Mesendoderm (in vitro differentiated cells): ENCODE measurements around the gene TRAPPC10.
"Not testable (repeated sequence)": the region's sequence is repeated elsewhere in the genome, so short reads cannot be mapped to it uniquely, and the experiment has no call there.

Experiments
- DNase-seq: peaks from one replicate; pipeline ENCODE4 v3.0.0; 2013
- H2AK5ac ChIP-seq: 2 replicates; pipeline ENCODE4 v1.6.1; 2013; ENCODE audit warnings: low read length, inconsistent platforms
- H2BK120ac ChIP-seq: 2 replicates; pipeline ENCODE4 v1.6.1; 2013; ENCODE audit warnings: low read depth, mild to moderate bottlenecking, low read length, moderate library complexity, mixed read lengths
- H2BK15ac ChIP-seq: replicated peaks from 2 replicates; pipeline ENCODE4 v1.6.1; 2013; ENCODE audit warnings: low read depth, mild to moderate bottlenecking, moderate library complexity
- H2BK5ac ChIP-seq: 2 replicates; pipeline ENCODE4 v1.6.1; 2013; ENCODE audit warnings: low read length, inconsistent platforms
- H3K18ac ChIP-seq: 2 replicates; pipeline ENCODE4 v1.6.1; 2013; ENCODE audit warnings: mild to moderate bottlenecking, low read length, mixed read lengths
- H3K23ac ChIP-seq: one replicate; pipeline ENCODE4 v1.6.1; 2013; ENCODE audit warnings: low read length
- H3K27ac ChIP-seq: 2 replicates; pipeline ENCODE4 v1.5.1; 2013; ENCODE audit warnings: low read depth, mild to moderate bottlenecking, inconsistent platforms, low read length, moderate library complexity
- H3K27me3 ChIP-seq: 2 replicates; pipeline ENCODE4 v1.6.1; 2013; ENCODE audit warnings: low read length, control low read depth, mild to moderate bottlenecking, inconsistent platforms; ENCODE audit not compliant: insufficient read depth, poor library complexity
- H3K36me3 ChIP-seq: 2 replicates; pipeline ENCODE4 v1.6.1; 2013; ENCODE audit warnings: low read length, inconsistent platforms; ENCODE audit not compliant: control insufficient read depth, insufficient read depth
- H3K4ac ChIP-seq: one replicate; pipeline ENCODE4 v1.6.1; 2013; ENCODE audit warnings: low read depth, mild to moderate bottlenecking, low read length, moderate library complexity
- H3K4me1 ChIP-seq: 2 replicates; pipeline ENCODE4 v1.6.1; 2013; ENCODE audit warnings: low read depth, low read length, inconsistent platforms; ENCODE audit not compliant: control insufficient read depth
- H3K4me2 ChIP-seq: 2 replicates; pipeline ENCODE4 v1.6.1; 2013; ENCODE audit warnings: low read length
- H3K4me3 ChIP-seq: 2 replicates; pipeline ENCODE4 v1.5.1; 2013; ENCODE audit warnings: mild to moderate bottlenecking, low read length
- H3K56ac ChIP-seq: one replicate; pipeline ENCODE4 v1.6.1; 2013; ENCODE audit warnings: low read length
- H3K79me1 ChIP-seq: 2 replicates; pipeline ENCODE4 v1.6.1; 2013; ENCODE audit warnings: low read length, inconsistent platforms
- H3K79me2 ChIP-seq: 2 replicates; pipeline ENCODE4 v1.6.1; 2013; ENCODE audit warnings: mild to moderate bottlenecking, low read length; ENCODE audit not compliant: control insufficient read depth, insufficient read depth
- H3K9ac ChIP-seq: 2 replicates; pipeline ENCODE4 v1.6.1; 2013; ENCODE audit warnings: low read length, inconsistent platforms
- H4K5ac ChIP-seq: one replicate; pipeline ENCODE4 v1.6.1; 2013; ENCODE audit warnings: low read length
- H4K8ac ChIP-seq: one replicate; pipeline ENCODE4 v1.6.1; 2013; ENCODE audit warnings: low read depth, mild to moderate bottlenecking, control low read depth, low read length, moderate library complexity
- WGBS: extraction: QIAGEN DNeasy Blood & Tissue Kit; methylation state at CpG from one replicate; pipeline ENCODE4 v1.1.7; 2013; ENCODE audit warnings: low lambda C conversion rate, missing lambda C conversion rate; ENCODE audit not compliant: insufficient coverage; ENCODE audit errors: extremely low coverage; 5-methylcytosine and 5-hydroxymethylcytosine counted together

Gene TRAPPC10

DNA sequence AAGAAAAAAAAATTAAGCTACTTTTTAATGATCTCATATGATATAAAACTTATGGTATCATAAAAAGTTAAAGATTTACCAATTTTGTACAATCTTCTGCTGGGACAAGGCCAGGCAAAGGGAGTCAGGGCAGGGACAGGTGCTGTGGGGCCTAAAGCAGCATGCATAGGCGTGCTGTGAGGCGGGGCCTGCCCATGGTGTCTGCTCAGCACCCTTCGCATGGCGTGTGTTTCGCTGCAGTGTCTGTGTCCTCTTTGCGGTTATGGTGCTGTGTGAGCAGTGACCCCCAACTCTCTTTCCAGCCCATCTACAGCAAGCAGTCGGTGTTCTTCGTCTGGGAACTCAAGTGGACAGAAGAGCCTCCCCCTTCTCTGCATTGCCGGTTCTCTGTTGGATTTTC, 81.7 kb downstream of the TRAPPC10 start:
- no peaks in the 10 kb centered on the region for H3K79me2 ChIP-seq
- H2BK120ac ChIP-seq = no peak overlapping the region
- no peak overlapping the region for H2AK5ac ChIP-seq
- H3K4me1 ChIP-seq = no peaks in the 10 kb centered on the region
- no peak overlapping the region for H4K8ac ChIP-seq
- H3K18ac ChIP-seq = no peak overlapping the region
- no peak overlapping the region for H3K4ac ChIP-seq
- H4K5ac ChIP-seq = no peak overlapping the region
- H3K27ac ChIP-seq = no peak overlapping the region
- peaks cover 4% of the 10 kb centered on the region for H3K36me3 ChIP-seq
- H2BK15ac ChIP-seq = no peak overlapping the region
- DNase-seq = no peak
- H3K4me3 ChIP-seq = no peak overlapping the region
- H2BK5ac ChIP-seq = no peak overlapping the region
- H3K56ac ChIP-seq = no peak overlapping the region
- no peaks in the 10 kb centered on the region for H3K79me1 ChIP-seq
- no peaks in the 10 kb centered on the region for H3K27me3 ChIP-seq
- no CpG with 5 or more reads among the region's 9 CpGs for WGBS
- H3K9ac ChIP-seq = no peak overlapping the region
- no peak overlapping the region for H3K23ac ChIP-seq
- H3K4me2 ChIP-seq = no peak overlapping the region

DNA sequence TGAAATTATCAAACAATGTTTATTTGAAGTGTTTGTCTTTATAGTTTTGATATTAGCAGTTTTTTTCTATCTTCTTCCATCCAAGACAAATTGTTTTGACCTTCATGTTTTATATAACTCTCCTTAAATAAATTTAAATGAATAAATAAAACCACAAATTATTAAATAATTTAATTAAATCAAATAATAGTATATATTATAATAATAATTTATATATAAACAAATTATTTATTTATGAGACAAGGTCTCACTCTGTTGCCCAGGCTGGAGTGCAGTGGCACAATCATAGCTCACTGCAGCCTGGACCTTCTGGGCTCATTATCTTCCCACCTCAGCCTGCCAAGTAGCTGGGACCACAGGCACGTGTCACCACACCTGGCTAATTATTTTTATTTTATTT, 82.7 kb downstream of the TRAPPC10 start:
- no peak overlapping the region for H2BK5ac ChIP-seq
- no peak overlapping the region for H2AK5ac ChIP-seq
- peaks cover 4% of the 10 kb centered on the region for H3K36me3 ChIP-seq
- no peak overlapping the region for H2BK15ac ChIP-seq
- H3K27ac ChIP-seq = no peak overlapping the region
- no peak for DNase-seq
- no peak overlapping the region for H3K56ac ChIP-seq
- no peak overlapping the region for H3K4ac ChIP-seq
- H4K8ac ChIP-seq = no peak overlapping the region
- H3K9ac ChIP-seq = no peak overlapping the region
- H3K79me1 ChIP-seq = no peaks in the 10 kb centered on the region
- H2BK120ac ChIP-seq = no peak overlapping the region
- no peak overlapping the region for H3K23ac ChIP-seq
- no peak overlapping the region for H3K4me2 ChIP-seq
- no peaks in the 10 kb centered on the region for H3K4me1 ChIP-seq
- no peak overlapping the region for H3K4me3 ChIP-seq
- no peaks in the 10 kb centered on the region for H3K27me3 ChIP-seq
- no peaks in the 10 kb centered on the region for H3K79me2 ChIP-seq
- H3K18ac ChIP-seq = no peak overlapping the region
- WGBS = no CpG with 5 or more reads among the region's 1 CpG
- H4K5ac ChIP-seq = no peak overlapping the region

DNA sequence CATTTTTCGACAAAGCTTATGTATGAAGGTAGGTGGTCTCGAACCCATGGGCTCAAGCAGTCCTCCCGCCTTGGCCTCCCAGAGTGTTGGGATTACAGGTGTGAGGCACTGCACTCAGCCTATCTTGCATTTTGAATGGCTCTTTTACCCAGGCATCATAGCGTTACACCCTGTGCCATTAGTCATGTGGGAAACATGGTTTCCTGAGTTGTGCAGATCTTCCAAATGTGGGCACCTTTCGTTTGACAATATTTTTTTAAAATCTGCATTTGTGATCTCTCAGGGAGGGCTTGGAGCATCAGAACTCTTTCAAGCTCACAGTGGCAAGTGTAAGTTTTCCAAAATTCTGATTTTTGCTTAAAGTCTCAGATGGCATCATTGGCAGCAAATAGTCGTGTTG, 86.4 kb downstream of the TRAPPC10 start:
- not testable (repeated sequence) for H3K27me3 ChIP-seq, H2BK5ac ChIP-seq
- no CpG with 5 or more reads among the region's 6 CpGs for whole genome bisulfite sequencing

DNA sequence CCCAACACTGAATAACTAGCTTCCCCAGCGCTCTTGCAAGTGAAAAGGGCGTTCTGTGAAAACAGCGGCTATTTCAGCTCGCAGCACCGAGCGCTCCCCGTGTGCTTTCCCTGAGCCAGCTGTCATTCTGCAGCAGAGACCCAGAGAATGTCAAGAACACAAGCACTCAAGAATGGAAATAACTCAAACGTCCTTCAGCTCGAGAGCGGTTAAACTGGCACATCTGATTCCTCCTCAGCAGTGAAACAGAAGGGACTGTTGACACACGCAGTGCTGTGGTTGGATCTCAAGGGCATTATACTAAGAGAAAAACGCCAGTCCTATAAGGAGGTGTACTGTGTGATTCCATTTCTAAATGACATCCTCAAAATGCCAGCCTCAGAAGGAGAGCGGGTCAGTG, 86.9 kb downstream of the TRAPPC10 start:
- not testable (repeated sequence) for H3K27ac ChIP-seq, H3K56ac ChIP-seq, H3K36me3 ChIP-seq, H2BK120ac ChIP-seq, DNase-seq, H3K4me3 ChIP-seq, H3K79me1 ChIP-seq, H3K23ac ChIP-seq, H3K79me2 ChIP-seq, H4K5ac ChIP-seq, H4K8ac ChIP-seq, H3K4me2 ChIP-seq, H2BK15ac ChIP-seq, H3K9ac ChIP-seq, H3K18ac ChIP-seq, H3K27me3 ChIP-seq, H2AK5ac ChIP-seq, H3K4ac ChIP-seq, H2BK5ac ChIP-seq, H3K4me1 ChIP-seq
- no CpG with 5 or more reads among the region's 13 CpGs for WGBS

More for the DNA sequence above, 86.4 kb downstream of the TRAPPC10 start:
- H3K27ac ChIP-seq, H4K8ac ChIP-seq, H2BK120ac ChIP-seq, H3K9ac ChIP-seq, DNase-seq, H3K36me3 ChIP-seq, H3K4me2 ChIP-seq, H3K79me1 ChIP-seq, H2AK5ac ChIP-seq, H3K79me2 ChIP-seq, H2BK15ac ChIP-seq, H3K23ac ChIP-seq, H3K4me1 ChIP-seq, H3K4ac ChIP-seq, H3K4me3 ChIP-seq, H3K56ac ChIP-seq, H4K5ac ChIP-seq, H3K18ac ChIP-seq: not testable (repeated sequence)

DNA sequence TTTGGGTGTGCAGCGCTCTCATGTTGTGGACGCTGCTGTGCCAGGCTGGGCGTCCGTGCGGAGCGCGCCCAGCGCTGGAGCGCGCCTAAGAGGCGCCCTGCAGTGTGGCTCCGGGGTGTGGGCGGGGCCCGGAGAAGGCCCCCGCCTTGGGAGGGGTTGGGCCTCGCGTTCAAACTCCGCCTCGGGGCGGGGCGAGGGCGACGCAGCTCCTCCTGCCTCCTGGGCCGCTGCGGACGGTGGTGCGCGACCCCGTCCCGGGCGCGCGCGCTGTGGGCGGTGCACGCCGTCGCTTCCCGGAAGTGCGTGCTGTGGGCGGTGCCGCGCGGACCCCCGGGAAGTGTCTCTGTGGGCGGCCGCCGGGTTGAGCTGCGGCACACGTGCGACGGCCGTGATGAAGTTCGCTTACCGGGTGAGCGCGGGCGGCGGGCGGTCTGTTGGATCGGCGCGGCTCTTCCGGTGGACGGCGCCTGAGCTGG, 95.0 kb downstream of the TRAPPC10 start, which contains the start of gene PWP2:
PWP2 (plus strand) TSS at position 374 of the 476 bp plus-strand sequence; CDS start at position 392, 18 bp downstream.
- H3K27me3 ChIP-seq, H2AK5ac ChIP-seq, H4K8ac ChIP-seq, H3K56ac ChIP-seq, H3K36me3 ChIP-seq, H3K18ac ChIP-seq, H3K4me2 ChIP-seq, H2BK15ac ChIP-seq, H3K4me3 ChIP-seq, H3K27ac ChIP-seq, H3K4me1 ChIP-seq, H3K79me1 ChIP-seq, DNase-seq, H3K4ac ChIP-seq, H3K23ac ChIP-seq, H4K5ac ChIP-seq, H2BK5ac ChIP-seq, H3K79me2 ChIP-seq, H3K9ac ChIP-seq, H2BK120ac ChIP-seq: not testable (repeated sequence)
- WGBS = no CpG with 5 or more reads among the region's 66 CpGs

DNA sequence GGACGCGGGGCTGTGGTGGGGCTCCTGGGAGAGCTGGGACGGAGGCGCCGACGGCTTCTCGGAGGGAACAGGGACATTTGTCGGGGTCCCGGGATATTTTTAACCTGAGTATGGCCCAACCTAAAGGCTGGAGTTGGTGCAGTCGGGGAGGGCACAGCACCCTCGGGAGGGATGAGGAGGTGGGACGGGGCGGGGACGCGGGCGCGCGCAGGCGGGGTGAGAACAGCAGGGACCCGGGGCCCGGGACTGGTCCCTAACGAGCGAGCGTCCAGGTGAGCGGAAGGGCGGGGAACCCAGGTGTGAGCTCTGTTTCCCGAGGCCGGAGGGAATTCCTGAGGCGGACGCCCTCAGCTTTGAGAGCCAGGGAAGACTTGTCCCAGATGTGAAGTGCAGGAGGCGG, 95.5 kb downstream of the TRAPPC10 start:
- H3K36me3 ChIP-seq, H2BK120ac ChIP-seq, H4K8ac ChIP-seq, H3K23ac ChIP-seq, H3K56ac ChIP-seq, H2AK5ac ChIP-seq, H3K9ac ChIP-seq, H3K18ac ChIP-seq, H2BK15ac ChIP-seq, H3K4me3 ChIP-seq, H3K79me2 ChIP-seq, H3K4ac ChIP-seq, H3K79me1 ChIP-seq, H3K4me2 ChIP-seq, H4K5ac ChIP-seq, H2BK5ac ChIP-seq, H3K4me1 ChIP-seq, H3K27ac ChIP-seq, H3K27me3 ChIP-seq, DNase-seq: not testable (repeated sequence)
- no CpG with 5 or more reads among the region's 31 CpGs for WGBS
